Measurements from ENCODE around the gene TBC1D3I. TPM values are rescaled to one million over a fixed set of nuclear protein-coding genes. Genes with fewer than 3 reads are reported as not detected.
"Not testable (repeated sequence)": the region's sequence is repeated elsewhere in the genome, so short reads cannot be mapped to it uniquely, and the experiment has no call there.

Gene TBC1D3I
- 0.10 and 0.42 TPM in 2 replicates for total RNA-seq (2014; rRNA removed; shearing (Covaris generic))

DNA sequence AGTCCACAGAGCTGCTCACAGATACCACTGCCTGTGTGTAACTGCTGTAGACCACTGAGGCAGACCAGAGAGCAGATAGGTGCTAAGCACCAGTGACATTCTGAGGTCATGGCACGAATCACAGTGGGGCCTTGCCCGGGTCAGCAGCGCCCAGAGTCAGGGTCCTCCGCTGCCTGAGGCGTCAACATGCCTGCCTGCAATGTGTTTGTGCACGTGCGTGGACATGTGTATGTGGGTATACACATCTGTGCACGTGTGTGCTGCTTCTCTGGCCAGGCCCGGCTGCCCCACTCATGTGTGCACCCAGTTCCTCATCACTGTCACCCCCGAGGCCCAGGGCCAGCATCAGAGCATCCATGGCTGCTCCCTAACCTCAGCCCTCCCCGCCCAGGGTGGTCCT is at the start of gene TBC1D3I:
TSS of gene TBC1D3I (minus strand) at position 101 of the 400 bp plus-strand sequence. CDS start 1,585 bp downstream, outside the sequence.
- not testable (repeated sequence) for DNase-seq (ENCODE audit: low spot score)

DNA sequence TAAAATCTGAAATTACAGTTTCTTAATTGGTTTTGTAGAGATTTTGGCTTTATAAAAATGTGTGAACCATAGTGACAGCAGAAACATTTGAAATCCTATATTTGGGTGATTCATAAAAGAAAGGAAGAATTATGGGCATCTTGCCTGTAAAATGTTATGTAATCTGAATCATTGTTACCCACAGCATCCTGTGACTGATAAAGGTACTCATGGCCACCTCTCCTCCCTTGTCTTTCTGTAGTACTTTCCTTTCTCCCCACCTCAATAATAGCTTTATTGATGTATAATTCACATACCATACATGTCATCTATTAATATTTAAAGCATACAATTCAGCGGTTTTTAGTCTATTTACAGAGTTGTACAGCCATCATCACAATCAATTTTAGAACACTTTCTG is 30.8 kb upstream of the TBC1D3I start:
- not testable (repeated sequence) for DNase-seq (ENCODE audit: low spot score)

DNA sequence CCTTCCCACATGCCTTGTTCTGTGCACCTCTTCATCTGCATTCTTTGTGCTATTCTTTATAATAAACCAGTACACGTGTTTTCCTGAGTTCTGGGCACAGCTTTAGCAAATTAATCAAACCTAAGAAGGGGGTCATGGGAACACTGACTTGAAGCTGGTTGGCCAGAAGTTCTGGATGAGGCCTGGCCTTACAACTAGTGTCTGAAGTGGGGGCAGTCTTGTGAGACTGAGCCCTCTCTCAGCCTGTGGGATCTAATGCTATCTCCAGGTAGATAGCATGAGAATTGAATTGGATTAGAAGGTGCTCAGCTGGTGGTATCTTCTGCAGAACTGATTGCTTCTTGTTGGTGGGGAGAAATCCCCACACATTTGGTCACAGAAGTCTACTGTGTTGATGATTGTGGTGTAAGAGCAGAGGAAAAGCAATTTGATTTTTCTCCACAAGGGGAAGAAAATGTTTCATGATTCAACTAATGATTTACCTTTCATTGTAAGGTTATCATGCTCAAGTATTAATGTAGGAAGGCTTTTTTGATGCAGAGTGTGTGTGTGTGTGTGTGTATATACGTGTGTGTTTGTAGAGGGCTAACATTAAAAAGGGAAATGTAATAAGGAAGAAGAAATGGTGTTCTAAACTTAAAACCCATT is 25.7 kb upstream of the TBC1D3I start:
- not testable (repeated sequence) for DNase-seq (ENCODE audit: low spot score)

DNA sequence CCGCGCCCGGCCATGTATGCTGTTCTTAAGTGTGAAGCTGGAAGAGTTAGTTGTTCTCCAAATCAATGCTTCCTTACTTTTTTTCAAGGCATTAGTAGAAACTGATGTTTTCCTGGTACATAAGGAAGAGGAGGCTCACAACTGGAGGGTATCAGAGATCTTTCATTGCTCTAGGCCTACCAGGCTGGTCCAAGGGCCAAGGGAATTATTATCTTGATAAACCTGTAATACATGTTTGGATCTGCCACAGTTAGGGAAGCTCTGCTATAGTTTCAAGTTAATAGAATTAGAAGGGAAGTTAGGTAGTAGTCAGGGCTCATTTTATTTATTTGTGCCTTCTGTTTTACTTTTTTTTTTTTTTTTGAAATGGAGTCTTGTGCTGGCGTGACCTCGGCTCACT is 19.8 kb upstream of the TBC1D3I start:
- DNase-seq (ENCODE audit: low spot score): not testable (repeated sequence)

DNA sequence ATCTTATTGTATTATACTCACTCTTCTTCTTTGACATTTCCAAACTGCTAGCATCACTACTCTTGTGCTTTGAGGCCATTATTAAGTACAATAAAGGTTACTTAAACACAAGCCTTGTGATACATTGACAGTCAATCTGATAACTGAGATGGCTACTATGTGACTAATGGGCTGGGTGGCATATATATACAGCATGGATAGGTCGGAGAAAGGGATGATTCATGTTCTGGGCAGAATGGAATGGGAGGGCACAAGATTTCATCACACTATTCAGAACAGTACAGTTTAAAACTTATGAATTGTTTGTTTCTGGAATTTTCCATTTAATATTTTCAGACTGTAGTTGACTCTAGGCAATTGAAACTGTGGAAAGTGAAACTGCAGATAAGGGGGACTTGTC is 18.9 kb upstream of the TBC1D3I start:
- DNase-seq (ENCODE audit: low spot score): not testable (repeated sequence)

DNA sequence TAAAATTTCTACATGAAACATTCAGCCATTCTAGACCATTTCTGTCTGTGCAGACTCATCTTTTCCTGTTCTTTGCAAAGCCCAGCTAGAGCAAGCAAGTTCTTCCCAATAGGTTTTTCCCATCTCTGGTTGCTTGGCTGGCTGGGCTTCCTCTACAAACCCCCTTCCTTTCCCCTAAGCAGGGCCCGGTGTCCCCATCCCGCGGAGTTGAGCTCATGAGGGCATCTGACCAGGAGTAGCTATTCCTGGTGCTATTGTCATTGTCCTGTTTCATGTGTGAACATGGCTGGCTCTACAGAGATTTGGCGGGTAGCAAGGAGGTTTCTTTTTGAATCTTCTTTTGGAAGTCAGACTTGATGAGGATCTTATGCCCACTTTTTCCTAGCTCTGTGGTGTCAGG is 22.3 kb downstream of the TBC1D3I start:
- not testable (repeated sequence) for DNase-seq (ENCODE audit: low spot score)

DNA sequence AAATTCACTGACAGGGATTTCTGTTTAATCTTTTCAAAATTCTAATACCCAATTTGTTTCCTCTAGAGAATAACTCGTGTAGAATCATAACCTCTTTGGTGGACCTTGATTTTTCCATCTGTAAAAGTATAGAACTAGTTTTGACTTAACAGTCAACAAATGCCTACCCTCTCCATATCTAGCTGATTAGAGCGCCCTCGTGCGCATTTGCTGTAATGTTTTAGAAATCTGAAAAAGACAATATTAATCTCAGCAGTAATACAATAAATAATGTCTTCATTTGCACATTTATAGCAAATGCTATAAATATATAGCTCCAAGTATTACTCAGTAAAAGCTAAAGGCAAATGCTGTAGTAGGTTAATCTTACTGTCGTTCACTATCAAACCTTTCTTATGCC is 34.7 kb downstream of the TBC1D3I start:
- not testable (repeated sequence) for DNase-seq (ENCODE audit: low spot score)

DNA sequence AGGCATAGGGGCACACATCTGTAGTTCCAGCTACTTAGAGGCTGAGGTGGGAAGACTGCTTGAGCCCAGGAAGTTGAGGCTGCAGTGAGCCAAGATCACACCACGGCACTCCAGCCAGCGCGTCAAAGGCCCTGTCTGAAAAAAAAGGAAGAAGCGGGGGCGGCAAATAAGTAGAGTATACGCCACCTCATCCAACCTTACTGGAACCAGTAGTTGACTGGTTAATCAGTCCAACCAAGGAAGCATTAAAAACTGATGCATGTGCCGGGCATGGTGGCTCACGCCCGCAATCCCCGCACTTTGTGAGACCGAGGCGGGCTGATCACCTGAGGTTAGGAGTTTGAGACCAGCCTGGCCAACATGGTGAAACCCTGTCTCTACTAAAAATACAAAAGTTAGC is 41.4 kb downstream of the TBC1D3I start:
- not testable (repeated sequence) for DNase-seq (ENCODE audit: low spot score)

DNA sequence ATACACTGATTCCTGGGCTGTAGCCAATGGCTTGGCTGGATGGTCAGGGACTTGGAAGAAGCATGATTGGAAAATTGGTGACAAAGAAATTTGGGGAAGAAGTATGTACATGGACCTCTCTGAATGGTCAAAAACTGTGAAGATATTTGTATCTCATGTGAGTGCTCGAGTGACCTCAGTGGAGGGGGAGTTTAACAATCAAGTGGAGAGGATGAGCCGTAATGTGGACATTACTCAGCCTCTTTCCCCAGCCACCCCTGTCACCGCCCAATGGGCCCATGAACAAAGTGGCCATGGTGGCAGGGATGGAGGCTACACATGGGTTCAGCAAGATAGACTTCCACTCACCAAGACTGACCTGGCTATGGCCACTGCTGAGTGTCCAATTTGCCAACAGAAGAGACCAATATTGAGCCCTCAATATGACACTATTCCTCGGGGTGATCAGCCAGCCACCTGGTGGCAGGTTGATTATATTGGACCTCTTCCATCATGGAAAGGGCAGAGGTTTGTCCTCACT is 42.7 kb downstream of the TBC1D3I start:
- not testable (repeated sequence) for DNase-seq (ENCODE audit: low spot score)

DNA sequence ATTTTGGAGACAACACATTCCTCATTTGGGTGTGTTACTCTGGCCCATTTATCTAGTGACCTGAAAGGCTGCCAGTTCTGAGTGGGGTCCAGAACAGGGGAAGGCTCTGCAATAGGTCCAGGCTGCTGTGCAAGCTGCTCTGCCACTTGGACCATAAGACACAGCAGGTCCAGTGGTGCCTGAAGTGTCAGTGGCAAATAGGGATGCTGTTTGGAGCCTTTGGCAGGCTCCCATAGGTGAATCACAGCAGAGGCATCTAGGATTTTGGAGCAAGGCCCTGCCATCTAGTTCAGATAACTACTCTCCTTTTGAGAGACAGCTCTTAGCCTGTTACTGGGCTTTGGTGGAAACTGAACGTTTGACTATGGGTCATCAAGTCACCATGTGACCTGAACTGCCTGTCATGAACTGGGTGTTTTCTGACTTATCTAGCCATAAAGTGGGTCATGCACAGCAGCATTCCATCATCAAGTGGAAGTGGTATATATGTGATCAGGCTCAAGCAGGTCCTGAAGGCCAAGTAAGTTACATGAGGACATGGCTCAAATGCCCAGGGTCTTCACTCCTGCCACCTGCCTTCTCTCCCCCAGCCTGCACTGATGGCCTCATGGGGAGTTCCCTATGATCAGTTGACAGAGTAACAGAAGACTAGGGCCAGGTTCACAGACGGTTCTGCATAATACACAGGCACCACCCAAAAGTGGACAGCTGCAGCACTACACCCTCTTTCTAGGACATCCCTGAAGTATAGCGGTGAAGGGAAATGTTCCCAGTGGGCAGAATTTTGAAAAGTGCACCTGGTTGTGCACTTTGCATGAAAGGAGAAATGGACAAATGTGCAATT is 43.4 kb downstream of the TBC1D3I start:
- DNase-seq (ENCODE audit: low spot score): not testable (repeated sequence)

DNA sequence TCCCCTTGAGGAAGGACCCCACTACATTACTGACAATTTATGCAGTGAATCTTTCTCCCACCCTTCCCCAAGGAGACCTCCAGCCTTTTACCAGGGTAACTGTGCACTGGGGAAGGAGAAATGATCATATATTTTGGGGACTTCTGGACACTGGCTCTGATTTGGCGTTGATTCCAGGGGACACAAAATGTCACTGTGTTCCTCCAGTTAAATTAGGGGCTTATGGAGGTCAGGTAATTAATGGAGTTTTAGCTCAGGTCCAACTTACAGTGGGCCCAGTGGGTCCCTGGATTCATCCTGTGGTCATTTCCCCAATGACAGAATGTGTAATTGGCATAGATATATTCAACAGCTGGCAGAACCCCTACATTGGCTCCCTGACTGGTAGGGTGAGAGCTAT is 44.8 kb downstream of the TBC1D3I start:
- DNase-seq (ENCODE audit: low spot score): not testable (repeated sequence)

DNA sequence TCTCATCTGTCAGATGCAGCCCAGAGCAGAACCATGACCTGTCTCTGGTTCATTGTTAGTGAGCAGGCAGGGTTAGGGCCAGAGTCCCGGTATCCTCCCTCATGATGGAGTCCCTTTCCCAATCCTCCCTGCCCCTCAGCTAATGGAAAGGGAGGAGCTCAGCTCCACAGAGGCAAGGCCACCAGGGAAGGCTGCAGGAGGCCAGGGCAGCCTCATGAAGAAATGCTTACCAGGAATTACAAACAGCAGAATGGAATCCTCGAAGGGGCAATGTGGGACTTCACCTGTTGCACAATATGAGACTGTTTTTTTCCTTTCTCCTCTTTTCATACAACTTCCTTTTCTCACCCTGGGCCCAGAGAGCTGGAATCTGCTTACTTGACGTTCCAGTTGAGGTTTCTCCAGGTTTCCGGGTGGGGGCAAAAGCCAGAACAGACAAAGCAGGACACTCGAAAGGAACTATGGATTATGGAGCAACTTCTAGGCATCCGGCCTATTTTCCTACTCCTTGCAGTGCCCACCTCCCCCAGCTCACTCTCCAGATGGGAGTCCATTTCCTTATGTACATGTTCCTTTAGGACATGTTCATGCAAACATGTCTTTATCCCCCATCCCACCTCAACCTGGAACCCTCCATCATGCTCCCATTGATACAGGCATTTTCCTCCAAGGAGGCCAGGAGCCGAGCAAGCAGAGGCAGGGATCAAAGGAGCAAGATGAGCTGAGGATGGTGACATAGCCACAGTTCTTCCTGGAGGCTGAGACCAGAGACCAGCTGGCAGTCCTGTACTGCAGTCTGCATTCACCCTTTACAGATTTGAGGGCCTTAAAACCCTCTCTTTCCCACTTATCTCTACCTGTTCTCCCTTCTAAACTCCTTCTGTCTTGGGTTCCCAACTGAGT is 48.7 kb downstream of the TBC1D3I start:
- DNase-seq (ENCODE audit: low spot score): not testable (repeated sequence)

DNA sequence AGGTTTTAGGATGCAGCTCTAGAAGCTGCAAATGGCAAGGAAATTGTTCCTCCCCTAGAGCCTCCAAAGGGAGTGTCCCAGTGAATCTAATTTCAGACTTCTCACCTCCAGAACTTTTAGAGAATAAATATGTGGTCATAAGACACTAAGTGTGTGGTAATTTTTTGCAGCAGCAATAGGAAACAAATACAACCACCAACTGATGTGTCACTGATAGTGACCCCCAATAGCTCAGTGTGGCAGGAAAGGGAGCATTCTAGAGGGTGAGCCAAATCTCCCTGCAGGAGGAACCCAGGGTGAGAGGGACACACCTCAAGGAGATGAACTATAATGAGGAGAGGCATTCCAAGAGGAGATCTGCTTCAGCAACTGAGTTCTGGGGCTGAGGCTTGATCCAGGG is 49.5 kb downstream of the TBC1D3I start:
- DNase-seq (ENCODE audit: low spot score): no peak

DNA sequence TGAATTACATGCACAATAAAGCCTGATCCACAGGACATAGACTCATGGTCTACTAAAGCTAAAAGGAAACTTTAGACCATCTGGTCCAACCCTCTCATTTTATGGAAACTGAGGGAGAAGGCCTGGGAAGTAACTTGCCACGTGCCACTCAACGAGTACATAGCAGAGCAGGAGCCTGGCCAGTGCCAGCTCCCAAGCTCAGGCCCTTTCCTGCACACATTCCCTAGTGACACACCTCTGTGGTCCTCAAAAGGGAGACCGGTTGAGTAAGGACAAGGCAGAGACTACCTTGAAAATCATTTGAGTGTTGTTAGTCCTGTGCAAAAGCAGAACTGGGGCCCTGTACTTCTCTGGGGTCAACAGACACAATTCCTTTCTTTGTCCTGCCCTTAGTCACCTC is 50.7 kb downstream of the TBC1D3I start:
- DNase-seq (ENCODE audit: low spot score): no peak

DNA sequence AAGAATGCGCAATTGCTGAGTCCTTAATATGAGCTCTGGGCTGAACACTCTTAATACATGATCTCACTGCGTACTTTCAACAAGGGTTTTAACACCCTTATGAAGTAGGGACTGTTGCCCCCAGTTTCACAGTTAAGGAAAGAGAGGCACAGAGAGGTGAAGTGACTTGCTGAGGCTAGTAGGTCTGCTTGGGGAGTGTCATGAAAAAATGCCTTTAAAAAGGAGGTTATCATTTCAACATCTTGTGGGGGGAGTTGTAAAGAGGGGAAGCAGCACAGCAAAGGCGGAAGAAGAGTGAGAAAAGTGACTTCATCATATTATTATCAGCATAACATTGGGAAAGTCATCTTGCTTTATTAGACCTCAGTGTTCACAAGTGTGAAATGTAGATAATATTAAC is 51.4 kb downstream of the TBC1D3I start:
- DNase-seq (ENCODE audit: low spot score): no peak

DNA sequence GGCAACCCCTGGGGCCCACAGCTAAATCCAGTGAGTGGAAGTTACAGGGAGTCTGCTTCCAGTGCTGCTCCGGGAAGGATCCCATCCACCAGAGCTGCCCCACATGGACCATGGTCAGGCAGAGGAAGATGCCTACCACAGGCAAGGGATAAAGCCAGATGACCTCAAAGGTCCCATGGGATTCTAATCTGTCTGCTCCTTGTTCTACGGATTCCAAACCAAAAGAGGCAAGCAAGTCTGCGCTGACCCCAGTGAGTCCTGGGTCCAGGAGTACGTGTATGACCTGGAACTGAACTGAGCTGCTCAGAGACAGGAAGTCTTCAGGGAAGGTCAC is 52.1 kb downstream of the TBC1D3I start:
- DNase-seq (ENCODE audit: low spot score): no peak

DNA sequence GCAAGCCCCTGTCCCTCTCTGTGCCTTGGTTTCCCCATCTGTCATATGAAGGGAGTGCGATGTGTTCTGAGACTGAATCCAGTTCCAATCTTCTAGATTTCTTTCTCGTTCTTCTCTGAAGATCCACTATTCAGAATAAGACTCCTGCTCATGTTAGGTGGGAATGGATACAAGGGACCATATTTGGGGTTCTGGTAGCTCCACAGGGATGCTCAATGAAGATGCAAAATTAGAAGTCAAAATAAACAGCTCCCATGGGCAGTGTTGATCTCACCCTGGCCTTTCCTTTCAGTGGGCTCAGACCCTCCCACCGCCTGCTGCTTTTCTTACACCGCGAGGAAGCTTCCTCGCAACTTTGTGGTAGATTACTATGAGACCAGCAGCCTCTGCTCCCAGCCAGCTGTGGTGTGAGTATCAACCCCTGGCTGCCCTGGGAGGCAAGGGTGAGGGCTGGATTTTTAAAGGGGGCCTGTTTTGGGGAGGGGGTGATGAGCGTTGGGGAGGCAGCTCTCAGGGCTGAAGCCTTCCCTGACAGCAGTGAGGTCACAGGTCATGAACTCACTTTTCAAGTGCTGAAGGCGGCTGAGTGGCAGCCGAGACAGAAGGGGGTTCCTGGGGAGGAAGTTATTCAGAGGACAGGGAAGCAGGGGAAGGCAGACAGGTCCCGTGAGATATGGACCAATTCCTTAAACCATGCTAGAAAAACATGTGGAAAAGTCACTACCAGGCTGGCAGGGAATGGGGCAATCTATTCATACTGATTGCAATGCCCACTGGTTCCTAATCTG is 52.7 kb downstream of the TBC1D3I start:
- DNase-seq (ENCODE audit: low spot score): not testable (repeated sequence)

DNA sequence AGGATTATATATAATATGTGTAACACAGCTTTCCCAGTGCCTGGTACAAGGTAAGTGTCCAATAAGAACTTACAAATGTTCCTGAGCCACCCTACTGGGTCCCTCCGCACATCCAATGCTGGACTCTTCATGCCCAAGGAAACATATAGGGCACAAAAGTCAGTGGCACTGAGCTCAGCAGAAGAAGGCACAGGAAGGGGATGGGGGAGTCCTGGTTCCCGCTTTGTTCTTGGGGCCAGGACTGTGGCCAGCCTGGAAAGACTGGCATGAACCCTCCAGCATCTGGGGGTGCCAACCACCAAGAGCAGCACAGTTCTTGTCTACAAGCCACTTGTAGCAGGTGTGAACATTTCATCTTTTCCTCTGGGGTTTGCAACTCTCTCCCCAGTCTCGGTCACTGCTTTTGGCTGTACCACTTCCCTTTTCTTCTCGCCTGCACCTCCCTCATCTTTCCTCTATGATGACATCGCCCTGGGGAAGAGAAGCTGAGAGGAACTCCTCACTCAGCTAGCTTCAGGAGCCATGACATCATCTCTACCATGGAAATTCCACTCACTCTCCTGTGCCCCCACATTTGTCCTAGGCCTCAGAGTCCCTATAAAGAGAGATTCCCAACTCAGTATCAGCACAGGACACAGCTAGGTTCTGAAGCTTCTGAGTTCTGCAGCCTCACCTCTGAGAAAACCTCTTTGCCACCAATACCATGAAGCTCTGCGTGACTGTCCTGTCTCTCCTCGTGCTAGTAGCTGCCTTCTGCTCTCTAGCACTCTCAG is 53.7 kb downstream of the TBC1D3I start, which contains the start of gene CCL4L2:
TSS of gene CCL4L2 (plus strand) at position 625 of the 773 bp plus-strand sequence.
- not testable (repeated sequence) for DNase-seq (ENCODE audit: low spot score)

DNA sequence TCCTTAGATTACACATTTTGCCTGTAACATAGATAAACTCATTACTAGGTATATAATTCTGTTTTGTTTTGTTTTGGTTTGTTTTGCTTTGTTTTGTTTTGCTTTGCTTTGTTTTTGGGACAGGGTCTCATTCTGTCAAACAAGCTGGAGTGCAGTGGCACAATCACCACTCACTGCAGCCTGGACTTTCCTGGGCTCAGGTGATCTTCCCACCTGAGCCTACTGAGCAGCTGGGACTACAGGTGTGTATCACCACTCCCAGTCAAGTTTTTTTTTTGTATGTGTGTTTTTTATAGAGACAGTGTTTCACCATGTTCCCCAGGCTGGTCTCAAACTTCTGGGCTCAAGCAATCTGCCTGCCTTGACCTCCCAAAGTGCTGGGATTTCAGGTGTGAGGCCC is 54.8 kb downstream of the TBC1D3I start:
- no peak for DNase-seq (ENCODE audit: low spot score)

DNA sequence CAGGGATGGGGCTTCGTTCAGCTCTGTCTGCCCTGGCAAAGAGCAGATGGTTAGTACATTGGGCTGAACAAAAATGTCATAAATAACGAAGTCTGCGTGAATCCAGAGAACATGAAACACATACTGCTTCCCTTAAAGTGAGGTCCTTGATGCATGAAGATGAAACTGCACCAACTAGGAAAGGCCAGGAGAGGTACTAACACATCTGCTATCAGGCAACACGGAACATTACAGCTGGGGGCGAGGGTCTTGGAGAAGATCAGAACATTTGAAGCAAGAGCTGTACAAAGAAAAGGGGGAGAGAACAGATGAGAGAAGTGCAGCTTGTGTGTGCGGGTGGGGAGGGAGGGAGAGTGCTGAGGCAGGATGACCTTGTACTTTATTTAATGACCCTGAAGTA is 57.0 kb downstream of the TBC1D3I start:
- not testable (repeated sequence) for DNase-seq (ENCODE audit: low spot score)

All from HT-29 (cell line).